Hematopoietic multipotent progenitor cell treated with erythropoietin and hydrocortisone succinate and interleukin-3 and kit ligand, for 15 days (in vitro differentiated cells): ENCODE measurements around the gene H3-3A.

ENCODE experiments used
- DNase-seq: peaks from one replicate; pipeline ENCODE4 v3.0.0-alpha.2; 2015; ENCODE audit warnings: low spot score

H3-3A gene

DNA sequence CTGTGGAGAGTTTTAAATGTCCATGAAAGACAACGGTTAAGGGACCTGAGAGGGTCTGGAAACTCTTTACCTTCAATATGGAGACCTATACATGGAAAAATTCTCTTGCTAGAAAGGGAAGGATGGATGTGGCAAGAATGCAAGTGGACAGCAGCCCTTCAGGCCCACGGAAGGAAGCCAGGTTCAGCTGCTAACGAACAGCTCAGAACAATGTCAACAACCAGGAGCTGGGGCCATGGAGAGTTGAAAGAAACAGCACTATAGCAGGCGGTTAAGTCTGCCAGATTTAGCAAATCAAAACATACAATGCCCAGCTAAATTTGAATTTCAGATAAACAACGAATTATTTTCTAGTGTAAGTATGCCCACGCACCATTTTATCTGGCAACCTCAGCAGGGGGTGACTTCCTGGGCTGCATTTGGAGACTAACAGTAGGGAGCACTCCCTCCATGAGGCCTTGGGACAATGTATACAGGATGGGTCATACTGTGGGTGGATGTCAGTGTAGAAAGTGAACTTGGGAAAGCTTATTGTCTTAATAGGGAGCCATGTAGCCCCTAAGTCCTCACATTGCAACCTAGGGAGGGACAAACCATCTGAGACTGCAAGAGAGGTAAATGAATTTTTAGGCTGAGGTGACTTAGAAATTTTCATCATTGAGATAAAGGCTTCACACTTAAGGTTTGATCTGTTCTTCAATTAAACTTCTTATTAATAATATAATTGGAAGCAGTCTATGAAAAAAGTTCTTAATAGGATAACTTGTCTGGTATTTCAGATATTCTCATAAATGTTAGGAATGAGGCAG is 7.8 kb upstream of the H3-3A start:
- DNase-seq, result no peak

DNA sequence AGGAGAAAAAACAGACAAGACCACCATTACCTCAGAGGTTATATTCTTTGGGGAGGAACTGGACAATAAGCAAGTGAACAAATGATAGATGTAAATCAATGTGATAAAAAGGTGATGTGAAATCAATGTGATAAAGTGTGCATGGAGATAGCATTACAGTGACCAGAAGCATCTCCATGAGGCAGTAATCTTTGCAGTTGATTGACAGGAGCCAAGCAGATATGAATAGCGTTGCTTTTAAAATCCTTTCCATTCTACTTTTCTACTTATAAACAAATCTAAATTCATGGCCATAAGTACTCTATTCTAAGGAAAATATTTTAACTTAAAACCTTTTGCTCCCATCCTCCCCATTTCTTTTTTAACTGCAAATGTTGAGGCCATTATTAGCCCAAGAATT is 2.8 kb upstream of the H3-3A start:
- DNase-seq, result no peak

DNA sequence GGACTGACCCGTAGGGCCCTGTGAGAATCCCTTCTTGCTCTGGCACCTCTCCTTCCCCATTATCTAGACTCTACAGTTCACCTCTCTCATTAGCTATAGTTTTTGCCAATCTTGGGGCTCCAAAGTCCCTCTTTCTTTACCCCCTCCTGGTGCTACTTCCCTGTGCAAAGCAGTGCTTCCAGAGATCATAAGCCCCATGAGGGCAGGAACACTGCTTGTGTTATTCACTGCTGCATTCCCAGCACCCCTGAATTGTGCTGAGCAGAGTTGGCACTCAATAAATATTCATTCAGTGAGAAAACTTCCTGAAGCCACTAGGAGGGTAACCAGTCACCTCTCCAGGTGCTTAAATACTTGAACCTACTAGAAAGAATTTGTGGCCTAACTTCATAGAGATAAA is 2.1 kb upstream of the H3-3A start:
- no peak for DNase-seq

DNA sequence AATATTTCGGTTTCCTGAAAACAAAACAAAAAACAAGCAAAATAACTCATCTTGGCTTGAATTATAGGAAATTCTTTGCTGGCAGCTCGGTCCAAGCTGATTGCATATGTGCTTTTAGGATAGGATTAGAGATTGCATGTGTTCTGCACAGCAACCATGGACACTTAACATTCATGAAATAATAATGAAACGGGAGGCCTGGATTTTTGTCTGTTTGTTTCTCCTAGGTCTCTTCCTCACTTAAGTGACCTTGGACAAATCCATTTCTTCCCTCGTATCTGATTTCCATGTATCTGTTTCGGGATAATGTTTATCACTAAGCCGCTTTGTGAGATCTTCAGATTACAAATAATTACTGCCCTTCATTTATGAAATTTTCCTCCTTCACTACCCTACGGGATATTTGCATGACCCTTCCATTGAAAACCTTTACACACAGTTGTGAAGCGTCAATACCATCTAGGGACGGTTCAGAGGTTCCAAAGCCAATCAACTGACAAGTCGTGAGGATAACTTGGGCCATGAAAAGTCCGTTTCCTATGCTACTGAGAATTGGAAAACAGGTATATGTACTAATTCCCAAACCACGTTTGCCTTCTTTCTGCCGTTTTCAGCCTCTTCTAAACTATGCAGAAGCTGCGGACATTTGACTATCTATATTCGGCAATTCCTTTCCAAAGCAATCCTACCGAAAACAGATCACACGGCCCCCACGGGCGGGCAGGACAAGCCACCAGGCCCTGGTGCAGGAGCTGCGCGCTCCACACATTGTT is 1.3 kb upstream of the H3-3A start:
- no peak for DNase-seq

DNA sequence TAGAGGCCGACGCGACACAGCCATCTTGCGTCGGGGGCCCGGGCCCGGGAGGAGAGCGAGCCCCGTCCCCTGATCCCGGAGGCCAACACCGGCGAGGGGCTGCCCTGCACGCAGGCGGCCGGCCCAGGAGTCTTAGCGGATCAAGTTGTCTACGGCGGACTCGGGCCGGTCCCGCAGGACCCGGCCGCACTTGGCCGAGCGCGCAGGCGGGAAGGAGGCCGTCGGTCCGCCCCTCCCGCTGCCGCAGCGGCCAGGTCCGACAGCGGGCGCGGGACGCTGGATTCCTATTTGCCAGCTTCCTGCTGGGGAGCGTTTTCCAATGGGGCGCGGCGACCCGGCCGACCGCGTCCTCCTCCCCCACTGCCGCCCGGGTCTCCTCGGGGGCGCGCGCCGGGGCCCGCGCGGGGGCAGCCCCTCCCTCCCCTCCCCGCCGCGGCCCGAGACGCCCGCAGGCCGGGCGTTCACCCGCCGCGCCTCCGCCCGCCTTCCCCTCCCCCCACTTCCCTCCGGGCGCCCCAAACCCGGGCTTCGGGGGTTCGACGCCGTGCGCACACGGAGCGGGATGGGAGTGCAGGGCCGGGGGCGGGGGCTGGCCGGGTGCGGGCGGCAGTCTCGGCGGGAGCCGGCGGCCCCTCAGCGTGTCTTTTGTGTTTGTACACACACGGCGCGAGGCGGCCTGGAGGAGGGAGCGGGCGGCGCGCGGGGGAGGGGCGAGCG is 517 bp upstream of the H3-3A start:
- no peak for DNase-seq

DNA sequence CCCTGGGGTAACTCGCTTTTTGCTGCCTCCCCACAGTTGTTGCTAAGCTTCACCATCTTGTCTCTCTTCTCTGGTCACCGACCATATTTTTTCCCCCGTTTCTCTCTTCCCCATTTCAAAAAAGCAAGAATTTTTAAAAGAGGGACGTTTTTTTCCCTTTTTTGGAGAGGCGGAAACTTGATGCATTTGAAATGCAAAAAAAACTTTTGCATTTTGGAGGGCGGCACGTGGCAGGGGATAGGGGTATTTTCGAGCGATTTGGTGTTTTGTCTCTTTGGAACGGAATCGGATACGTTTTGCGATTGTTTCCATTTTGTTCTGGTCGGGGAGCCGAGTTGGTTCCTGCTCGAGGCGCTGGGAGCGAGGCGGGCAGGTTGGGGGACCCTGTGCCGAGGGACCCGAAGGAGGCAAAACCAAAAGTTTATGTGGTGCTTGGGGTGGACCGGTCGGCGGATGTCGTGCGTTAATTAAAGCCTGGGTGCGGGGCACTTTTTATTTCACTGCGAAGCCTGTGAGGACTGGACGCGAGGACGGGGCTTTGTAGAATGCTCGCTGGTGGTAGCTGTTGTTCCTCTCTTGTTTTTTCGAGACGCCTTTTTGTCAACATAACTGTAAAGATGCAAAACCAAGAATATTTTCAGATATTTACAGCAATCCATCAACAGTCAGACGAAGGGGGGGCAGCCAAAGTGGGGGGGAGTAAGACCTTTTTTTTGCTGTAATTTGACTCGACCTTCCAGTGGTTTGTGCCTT is 884 bp downstream of the H3-3A start:
- peak; percentile 53 for DNase-seq

GRCh38 chr1:226063977-226064815 is 1.7 kb downstream of the H3-3A start:
- peak; percentile 72 for DNase-seq

DNA sequence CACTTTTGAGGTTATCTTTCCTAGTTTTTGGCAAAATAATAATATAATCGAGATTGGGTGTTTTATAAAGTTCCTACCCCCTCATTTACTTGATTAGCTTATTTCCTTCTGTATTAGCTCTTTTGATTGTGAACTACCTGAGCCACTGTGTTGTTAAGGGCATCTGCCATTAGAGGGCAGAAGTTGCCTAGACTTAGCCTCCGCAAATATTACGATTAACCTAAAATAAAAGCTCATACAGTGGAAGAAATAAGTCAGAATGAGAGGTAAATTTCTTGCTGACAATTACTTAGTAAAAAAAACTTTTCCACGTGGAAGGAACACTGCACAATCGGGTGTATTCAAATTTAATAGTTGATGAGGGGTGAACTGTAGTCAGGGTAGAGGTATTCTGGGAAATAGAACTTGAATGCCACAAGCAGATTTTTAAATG is 2.3 kb downstream of the H3-3A start:
- DNase-seq, result peak; percentile 80

- peak; percentile 52 for DNase-seq
Observed at GRCh38 chr1:226066415-226067078, 4.0 kb downstream of the H3-3A start.

GRCh38 chr1:226069811-226070489 is 7.4 kb downstream of the H3-3A start:
- DNase-seq, result no peak

GRCh38 chr1:226072347-226072746 is 9.8 kb downstream of the H3-3A start:
- DNase-seq, result no peak

GRCh38 chr1:226073184-226073950 is 10.9 kb downstream of the H3-3A start:
- no peak for DNase-seq

- DNase-seq, result no peak
Observed at GRCh38 chr1:226074046-226074445, 11.5 kb downstream of the H3-3A start.

GRCh38 chr1:226076378-226076777 is 13.9 kb downstream of the H3-3A start:
- no peak for DNase-seq

DNA sequence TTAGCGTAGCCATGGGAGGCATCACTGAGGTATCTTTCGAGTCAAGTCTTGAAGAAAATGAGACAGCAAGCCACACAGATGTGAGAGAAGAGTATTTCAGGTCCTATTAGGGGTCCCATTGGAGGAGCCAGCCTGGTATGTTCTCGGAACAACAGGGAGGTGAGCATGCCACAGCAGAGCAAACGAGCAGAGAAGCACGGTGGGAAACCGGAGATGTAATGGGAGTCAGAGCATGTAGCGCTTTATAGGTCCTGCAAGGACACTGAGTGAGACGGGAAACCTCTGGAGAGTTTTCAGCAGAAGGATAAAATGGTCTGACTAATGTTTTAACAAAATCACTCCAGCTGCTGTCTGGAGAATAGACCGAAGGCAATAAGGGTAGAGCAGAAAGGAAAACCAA is 15.9 kb downstream of the H3-3A start:
- DNase-seq, result no peak

DNA sequence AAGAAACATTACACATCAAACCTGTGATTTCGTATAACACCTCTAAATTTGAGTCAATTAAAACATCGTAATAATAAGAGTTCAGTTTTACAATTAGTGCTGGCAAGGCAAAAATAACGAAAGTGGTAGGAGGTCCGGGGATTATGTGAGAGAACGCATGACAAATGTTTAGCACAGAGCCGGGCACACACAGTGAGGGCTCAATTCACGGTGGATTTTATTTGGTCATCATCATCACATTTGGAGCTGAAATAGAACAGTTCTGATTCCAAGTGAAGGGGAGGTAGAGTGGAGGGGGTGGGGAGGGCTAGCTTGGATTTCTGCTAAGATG is 20.0 kb downstream of the H3-3A start:
- no peak for DNase-seq

DNA sequence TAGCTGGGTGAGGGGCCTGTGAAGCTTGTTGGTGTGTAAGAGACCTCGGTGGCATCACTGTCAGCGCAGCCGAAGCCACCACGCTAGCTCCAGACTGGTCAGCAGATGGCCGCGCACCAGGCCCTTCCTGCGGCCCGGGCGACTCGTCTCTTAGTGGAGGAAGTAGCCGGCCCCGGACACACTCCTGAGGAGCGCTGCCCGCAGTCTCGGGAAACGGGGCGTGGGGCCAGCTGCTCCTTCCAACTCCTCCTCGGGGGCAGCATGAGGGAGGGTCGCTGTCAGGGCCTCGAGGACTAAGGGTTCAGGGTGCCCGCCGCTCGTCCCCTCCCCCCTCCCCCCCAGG is 20.4 kb downstream of the H3-3A start:
- no peak for DNase-seq

DNA sequence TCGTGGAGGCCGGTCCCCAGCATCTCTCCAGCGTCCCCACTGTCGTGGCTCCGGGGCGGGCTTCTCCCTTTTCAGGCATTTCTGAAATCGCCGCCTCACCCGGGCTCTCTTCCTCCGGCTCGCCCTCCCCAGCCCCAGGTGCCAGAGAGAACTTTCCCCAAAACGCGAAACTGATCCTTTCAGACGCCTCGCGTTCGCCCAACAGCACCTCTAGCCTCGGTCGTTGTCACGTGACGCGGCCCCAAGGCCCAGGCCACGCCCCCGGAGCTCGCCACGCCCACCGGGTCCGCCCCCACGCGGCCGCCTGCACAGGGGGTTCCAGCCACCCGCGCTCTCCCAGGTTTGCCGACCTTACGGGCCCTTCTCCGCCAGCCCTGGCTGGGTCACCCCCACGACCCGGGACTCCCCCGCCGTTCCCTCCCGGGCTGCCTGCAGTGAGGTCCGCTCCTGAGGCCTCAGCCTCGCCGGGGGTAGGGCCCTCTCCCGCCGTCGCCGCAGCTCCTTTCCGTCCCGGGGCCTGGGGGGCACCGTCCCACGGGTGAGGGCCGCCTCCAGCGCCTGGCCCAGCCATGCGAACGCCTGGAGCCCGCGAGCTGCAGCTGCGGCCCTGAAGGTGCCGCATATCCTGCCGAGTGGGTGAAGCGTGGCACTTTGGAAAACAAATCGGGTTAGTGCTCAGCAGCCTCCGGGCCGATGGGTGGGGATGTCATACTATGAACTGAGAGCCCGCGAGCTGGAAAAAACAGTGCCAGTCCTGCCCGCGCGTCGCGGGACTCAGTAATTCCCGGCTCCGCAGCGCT is 21.0 kb downstream of the H3-3A start:
- peak; percentile 83 for DNase-seq
